Superior temporal gyrus (tissue), 1 donor: ENCODE data around the gene RSPH1.
A peak's percentile ranks its signal among the peaks of the same experiment; 100 is the strongest.

Source experiments
- DNase-seq: peaks from one replicate; pipeline ENCODE4 v3.0.0-alpha.2; 2016; ENCODE audit errors: extremely low spot score

Gene RSPH1

GRCh38 chr21:42496120-42496838 lies at the start of gene RSPH1:
RSPH1 (minus strand) TSS chr21:42496224; CDS start chr21:42496186, 38 bp downstream.
- DNase-seq: peak; percentile 100

GRCh38 chr21:42545745-42546144 lies 49.7 kb upstream of the RSPH1 start:
- no peak for DNase-seq

DNA sequence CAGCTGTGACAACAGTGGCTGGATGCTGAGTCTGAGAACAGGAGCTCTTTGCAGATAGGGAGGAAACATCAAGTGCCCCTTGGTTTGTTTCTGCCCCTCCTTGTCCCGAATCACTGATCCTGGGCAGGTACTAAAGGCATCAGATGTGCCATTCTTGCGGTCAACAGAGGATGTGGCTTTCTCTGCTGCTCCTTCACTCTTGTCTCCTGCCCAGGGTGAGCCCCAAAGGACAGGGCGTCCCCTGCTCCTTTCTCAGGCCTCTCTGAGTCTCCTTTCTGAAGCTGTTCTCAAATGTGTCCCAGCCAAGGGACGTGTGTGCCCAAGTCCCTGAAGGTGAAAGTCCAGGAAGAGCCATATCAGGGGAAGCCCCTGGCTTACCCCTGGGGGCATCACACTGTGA lies 49.3 kb upstream of the RSPH1 start:
- no peak for DNase-seq

GRCh38 chr21:42544544-42544943 lies 48.5 kb upstream of the RSPH1 start:
- no peak for DNase-seq

GRCh38 chr21:42543106-42543847 lies 47.3 kb upstream of the RSPH1 start:
- DNase-seq: no peak

GRCh38 chr21:42542596-42542995 lies 46.6 kb upstream of the RSPH1 start:
- DNase-seq: no peak

DNA sequence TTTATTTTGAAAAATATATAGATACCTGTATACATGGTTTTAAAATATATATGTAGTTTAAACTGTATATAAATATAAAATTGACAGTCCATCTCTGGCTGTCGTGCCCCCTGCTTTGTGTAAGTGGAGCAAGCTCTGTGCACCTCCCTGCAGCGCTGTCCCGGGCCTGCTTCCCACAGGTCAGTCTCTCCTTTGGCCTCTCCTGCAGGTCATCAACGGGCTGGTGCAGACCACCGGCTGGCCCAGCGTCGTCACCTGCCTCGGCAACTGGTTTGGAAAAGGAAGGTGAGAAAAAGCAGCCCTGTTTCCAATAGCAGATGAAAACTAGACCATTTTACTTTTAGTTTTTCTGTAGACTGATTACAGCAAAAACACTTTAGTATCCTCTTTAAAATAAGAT lies 46.2 kb upstream of the RSPH1 start:
- DNase-seq: no peak

DNA sequence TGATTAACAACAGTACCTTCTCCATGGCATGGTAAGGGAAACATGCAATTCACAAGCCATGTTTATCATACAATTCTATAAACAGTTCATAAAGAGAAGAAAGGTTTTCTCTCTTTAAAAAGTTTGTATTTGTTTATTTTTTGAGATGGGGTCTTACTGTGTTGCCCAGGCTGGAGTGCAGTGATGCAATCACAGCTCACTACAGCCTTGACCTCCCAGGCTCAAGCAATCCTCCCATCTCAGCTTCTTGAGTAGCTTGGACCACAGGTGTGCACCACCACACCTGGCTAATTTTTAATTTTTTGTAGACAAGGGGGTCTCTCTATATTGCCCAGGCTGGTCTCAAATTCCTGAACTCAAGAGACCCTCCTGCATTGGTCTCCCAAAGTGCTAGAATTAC lies 45.6 kb upstream of the RSPH1 start:
- DNase-seq: no peak

- DNase-seq: no peak
These were observed 45.1 kb upstream of the RSPH1 start for GRCh38 chr21:42541174-42541573.

DNA sequence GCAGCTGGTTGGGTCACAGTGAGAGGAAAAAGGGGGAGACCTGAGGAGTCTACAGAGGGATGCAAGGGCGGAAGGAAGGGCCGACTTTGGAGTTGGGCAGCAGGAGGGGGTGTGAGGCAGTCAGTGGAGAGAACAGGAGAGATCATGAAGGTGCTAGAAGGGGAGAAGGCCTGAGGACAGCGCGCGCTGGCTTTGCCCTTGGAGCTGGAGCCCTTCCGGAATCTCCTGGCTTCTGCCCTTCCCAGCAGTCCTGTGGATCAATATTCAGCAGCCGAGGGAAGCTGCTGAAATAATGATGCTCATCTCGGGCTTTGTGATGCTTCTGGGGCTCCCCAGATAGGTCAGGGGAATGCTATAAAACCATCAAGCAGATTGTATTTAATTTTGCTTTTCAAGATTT lies 44.4 kb upstream of the RSPH1 start:
- DNase-seq: no peak

DNA sequence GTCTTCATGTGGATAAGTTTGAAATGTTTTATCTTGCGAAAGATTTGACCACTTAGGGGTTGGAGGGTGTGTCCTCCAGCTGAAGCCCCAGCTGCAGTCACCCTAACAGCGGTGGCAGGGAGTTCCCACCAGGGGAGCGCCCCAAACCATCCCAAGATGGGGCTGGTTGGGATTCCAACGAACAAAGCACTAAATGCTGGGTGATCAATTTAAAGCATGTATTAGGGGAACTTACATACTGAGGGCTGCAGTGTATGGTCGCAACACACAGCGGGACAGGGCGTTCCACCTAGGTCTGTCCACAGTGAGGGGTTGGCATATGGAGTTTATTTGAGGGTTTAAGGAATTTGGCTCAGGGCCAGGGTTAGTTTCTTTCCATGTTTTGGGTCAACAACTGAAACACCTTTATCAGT lies 43.9 kb upstream of the RSPH1 start:
- no peak for DNase-seq

- DNase-seq: no peak
These were observed 43.3 kb upstream of the RSPH1 start for GRCh38 chr21:42539342-42539741.

- DNase-seq: no peak
These were observed 42.7 kb upstream of the RSPH1 start for GRCh38 chr21:42538479-42539275.

DNA sequence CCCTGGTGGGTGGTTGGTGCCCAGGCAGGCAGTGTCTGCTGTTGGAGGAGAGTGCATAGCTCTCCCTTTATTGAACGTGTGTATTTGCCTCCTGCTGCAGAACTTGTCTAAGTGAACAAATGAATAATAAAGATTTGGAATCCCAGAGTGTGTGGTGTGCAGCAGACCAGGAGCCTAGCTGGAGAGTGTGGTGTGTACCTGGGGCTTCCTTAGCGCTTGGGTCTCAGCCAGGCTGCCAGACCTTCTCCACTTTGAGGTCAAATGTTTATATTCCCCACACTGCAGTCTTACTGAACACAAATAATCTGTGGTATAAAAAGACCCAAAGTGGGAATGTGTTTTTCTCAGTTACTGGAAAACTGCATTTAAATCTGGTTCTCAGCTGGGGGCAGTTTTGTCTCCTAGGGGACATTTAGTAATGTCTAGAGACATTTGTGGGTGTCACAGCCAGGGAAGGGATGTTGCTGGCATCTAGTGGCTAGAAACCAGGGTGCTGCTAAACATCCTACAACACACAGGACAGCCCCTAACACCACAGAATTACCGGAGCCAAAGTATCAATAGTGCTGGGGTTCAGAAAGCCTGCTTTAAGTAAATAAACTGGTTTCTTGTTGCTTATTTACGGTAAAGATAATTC lies 41.2 kb upstream of the RSPH1 start:
- DNase-seq: no peak

- DNase-seq: no peak
These were observed 40.6 kb upstream of the RSPH1 start for GRCh38 chr21:42536601-42537000.

- DNase-seq: no peak
These were observed 39.7 kb upstream of the RSPH1 start for GRCh38 chr21:42535602-42536171.

GRCh38 chr21:42534421-42535378 lies 38.7 kb upstream of the RSPH1 start:
- no peak for DNase-seq

DNA sequence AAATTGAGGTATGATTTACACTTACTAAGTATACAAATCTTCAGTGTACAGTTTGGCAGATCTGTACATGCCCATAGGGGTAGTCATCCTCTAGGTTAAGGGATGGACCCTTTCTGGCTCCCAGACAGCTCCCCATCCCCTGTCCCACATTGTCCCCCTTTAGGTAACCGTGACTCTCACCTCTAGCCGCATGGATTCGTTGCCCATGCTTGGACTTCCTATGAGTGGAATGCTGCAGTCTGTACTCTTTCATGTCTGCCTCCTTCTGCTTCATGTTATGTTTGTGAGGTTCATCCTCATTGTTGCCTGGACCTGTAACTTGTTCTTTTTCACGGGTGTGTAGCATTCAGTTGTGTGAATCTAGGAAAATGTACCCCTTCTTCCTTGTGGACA lies 37.9 kb upstream of the RSPH1 start:
- DNase-seq: no peak

DNA sequence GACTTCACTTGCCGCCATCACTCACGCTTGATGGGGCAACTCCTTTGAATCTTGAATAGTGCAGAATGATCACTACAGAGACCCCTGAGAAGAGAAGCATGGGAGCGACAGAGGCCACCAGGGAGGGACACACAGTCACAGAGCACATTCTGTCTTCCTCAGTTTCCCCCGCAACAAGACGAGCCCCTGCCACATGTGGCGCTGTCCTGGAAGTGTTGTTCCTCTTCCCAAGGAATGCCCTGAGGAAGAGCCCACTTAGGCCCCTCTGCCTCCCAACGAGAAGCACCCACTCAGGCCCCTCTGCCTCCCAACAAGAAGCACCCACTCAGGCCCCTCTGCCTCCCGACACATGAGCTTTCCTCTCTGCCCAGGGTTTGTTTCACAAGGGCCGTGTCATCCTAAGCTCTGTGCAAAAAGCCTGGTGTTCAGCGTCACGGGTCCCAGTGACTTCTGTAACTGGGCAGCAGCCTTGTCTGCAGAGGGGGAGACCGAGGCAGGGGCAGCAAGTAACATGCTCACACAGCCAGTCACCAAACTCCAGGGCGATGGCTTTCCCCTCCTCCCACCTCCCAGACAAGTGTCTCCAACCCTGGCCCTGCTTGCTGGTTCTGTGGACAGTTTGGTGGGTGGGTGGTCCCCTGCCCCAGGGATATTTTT lies 37.4 kb upstream of the RSPH1 start:
- no peak for DNase-seq
